ENCODE results near the gene LTC4S.

LTC4S gene

GRCh38 chr5:179806250-179807048 lies 12.7 kb downstream of the LTC4S start, which contains the start of gene MGAT4B:
Gene MGAT4B (minus strand): TSS chr5:179806866. CDS start chr5:179806583, 283 bp downstream.
- DNase-seq (ENCODE audit: low spot score): peak; percentile 57

GRCh38 chr5:179812135-179812825 lies 18.5 kb downstream of the LTC4S start:
- DNase-seq (ENCODE audit: low spot score): no peak

GRCh38 chr5:179812997-179813607 lies 19.3 kb downstream of the LTC4S start:
- no peak for DNase-seq (ENCODE audit: low spot score)

- DNase-seq (ENCODE audit: low spot score): no peak
These were observed 20.3 kb downstream of the LTC4S start for GRCh38 chr5:179814090-179814489.

GRCh38 chr5:179815491-179816249 lies 21.9 kb downstream of the LTC4S start:
- DNase-seq (ENCODE audit: low spot score): no peak

GRCh38 chr5:179816401-179816795 lies 22.6 kb downstream of the LTC4S start:
- DNase-seq (ENCODE audit: low spot score): no peak

- no peak for DNase-seq (ENCODE audit: low spot score)
These were observed 23.1 kb downstream of the LTC4S start for GRCh38 chr5:179816796-179817469.

- DNase-seq (ENCODE audit: low spot score): no peak
These were observed 23.7 kb downstream of the LTC4S start for GRCh38 chr5:179817470-179817840.

- DNase-seq (ENCODE audit: low spot score): no peak
These were observed 24.3 kb downstream of the LTC4S start for GRCh38 chr5:179817890-179818745.

- peak; percentile 76 for DNase-seq (ENCODE audit: low spot score)
These were observed 25.0 kb downstream of the LTC4S start for GRCh38 chr5:179818746-179819295.

- DNase-seq (ENCODE audit: low spot score): peak; percentile 81
These were observed 25.7 kb downstream of the LTC4S start for GRCh38 chr5:179819296-179820126.

- no peak for DNase-seq (ENCODE audit: low spot score)
These were observed 26.3 kb downstream of the LTC4S start for GRCh38 chr5:179820127-179820482.

GRCh38 chr5:179820483-179821297 lies 26.9 kb downstream of the LTC4S start, which contains the start of gene SQSTM1:
Gene SQSTM1 (plus strand): TSS chr5:179820905. CDS start chr5:179820937, 32 bp downstream.
- peak; percentile 78 for DNase-seq (ENCODE audit: low spot score)

- DNase-seq (ENCODE audit: low spot score): peak; percentile 82
These were observed 27.7 kb downstream of the LTC4S start for GRCh38 chr5:179821298-179822058.

- no peak for DNase-seq (ENCODE audit: low spot score)
These were observed 28.3 kb downstream of the LTC4S start for GRCh38 chr5:179822059-179822432.

GRCh38 chr5:179822444-179822990 lies 28.7 kb downstream of the LTC4S start:
- no peak for DNase-seq (ENCODE audit: low spot score)
